Occipital lobe (tissue), 2 donors: ENCODE data around the gene SLX4. TPM values are rescaled to one million over a fixed set of nuclear protein-coding genes. Genes with fewer than 3 reads are reported as not detected.

Source experiments
- DNase-seq: peaks from one replicate; lab custom pipeline; 2025; lab: John Stamatoyannopoulos, UW
- total RNA-seq: library from RNA; depleted of rRNA; stranded (reverse); fragments of >200 nt; gene quantifications from one replicate; pipeline ENCODE4 v1.2.3, GENCODE V29; 2014

The SLX4 gene
- total RNA-seq, 1 donor from 2014 or later = 6.2 TPM

- no peak for DNase-seq
These were observed 12.3 kb downstream of the SLX4 start for GRCh38 chr16:3599121-3599520.

GRCh38 chr16:3598236-3598635 lies 13.2 kb downstream of the SLX4 start:
- DNase-seq = no peak

- DNase-seq = no peak
These were observed 13.7 kb downstream of the SLX4 start for GRCh38 chr16:3597676-3598075.

GRCh38 chr16:3597226-3597625 lies 14.2 kb downstream of the SLX4 start:
- DNase-seq = no peak

- no peak for DNase-seq
These were observed 15.1 kb downstream of the SLX4 start for GRCh38 chr16:3596101-3596861.

GRCh38 chr16:3595521-3596021 lies 15.8 kb downstream of the SLX4 start:
- DNase-seq = no peak

- DNase-seq = no peak
These were observed 16.3 kb downstream of the SLX4 start for GRCh38 chr16:3595110-3595486.

- DNase-seq = no peak
These were observed 16.9 kb downstream of the SLX4 start for GRCh38 chr16:3594316-3595109.

GRCh38 chr16:3592559-3592958 lies 18.8 kb downstream of the SLX4 start:
- DNase-seq = no peak

GRCh38 chr16:3591991-3592390 lies 19.4 kb downstream of the SLX4 start:
- DNase-seq = no peak

GRCh38 chr16:3591436-3591803 lies 20.0 kb downstream of the SLX4 start:
- no peak for DNase-seq

GRCh38 chr16:3590736-3591435 lies 20.5 kb downstream of the SLX4 start:
- no peak for DNase-seq

- DNase-seq = no peak
These were observed 21.3 kb downstream of the SLX4 start for GRCh38 chr16:3589991-3590701.

- DNase-seq = no peak
These were observed 21.9 kb downstream of the SLX4 start for GRCh38 chr16:3589441-3589921.

GRCh38 chr16:3589001-3589400 lies 22.4 kb downstream of the SLX4 start:
- no peak for DNase-seq

- no peak for DNase-seq
These were observed 23.8 kb downstream of the SLX4 start for GRCh38 chr16:3587547-3588110.

GRCh38 chr16:3584412-3584811 lies 27.0 kb downstream of the SLX4 start:
- DNase-seq = no peak

- DNase-seq = no peak
These were observed 27.9 kb downstream of the SLX4 start for GRCh38 chr16:3583303-3584038.

GRCh38 chr16:3582276-3583165 lies 28.9 kb downstream of the SLX4 start:
- DNase-seq = no peak
